ENCODE data around the gene SDHAF1.

SDHAF1 gene

GRCh38 chr19:36013280-36014011, 18.5 kb downstream of the SDHAF1 start:
- TF ChIP-seq ZNF70 (CRISPR knock-in tag; IDR thresholded peaks at IDR 0.05) (no peak), RARB (CRISPR knock-in tag; IDR thresholded peaks at IDR 0.05) (no peak), ZFP30 (CRISPR knock-in tag; IDR thresholded peaks at IDR 0.05) (no peak), TOX (CRISPR knock-in tag; IDR thresholded peaks at IDR 0.05; ENCODE audit: borderline replicate concordance) (no peak), CSRNP3 (CRISPR knock-in tag; IDR thresholded peaks at IDR 0.05) (no peak), ISL1 (CRISPR knock-in tag; IDR thresholded peaks at IDR 0.05) (no peak), GLIS3 (CRISPR knock-in tag; IDR thresholded peaks at IDR 0.05) (no peak), ESRRG (CRISPR knock-in tag; IDR thresholded peaks at IDR 0.05) (no peak), TCF4 (CRISPR knock-in tag; IDR thresholded peaks at IDR 0.05; ENCODE audit: borderline replicate concordance) (no peak), SNAI2 (CRISPR knock-in tag; IDR thresholded peaks at IDR 0.05) (no peak), BACH2 (CRISPR knock-in tag; IDR thresholded peaks at IDR 0.05; ENCODE audit: borderline replicate concordance) (no peak), OSR1 (CRISPR knock-in tag; IDR thresholded peaks at IDR 0.05) (no peak), TSHZ2 (CRISPR knock-in tag; IDR thresholded peaks at IDR 0.05) (no peak)

GRCh38 chr19:36014012-36014924, 19.3 kb downstream of the SDHAF1 start, which contains the start of gene ALKBH6:
Gene ALKBH6, minus strand, starts transcription at chr19:36014213. Its CDS starts 816 bp downstream, at chr19:36013397.
- no peak for TF ChIP-seq GLIS3 (CRISPR knock-in tag; IDR thresholded peaks at IDR 0.05)
- no peak for TF ChIP-seq ZNF8 (CRISPR knock-in tag; IDR thresholded peaks at IDR 0.05)
- peak; percentile 98 for ATAC-seq

More at GRCh38 chr19:36013280-36014011, 18.5 kb downstream of the SDHAF1 start:
- ATAC-seq = no peak

- ATAC-seq = no peak
- TF ChIP-seq POU6F1 (CRISPR knock-in tag; IDR thresholded peaks at IDR 0.05; ENCODE audit: borderline replicate concordance, low read depth) = no peak
- no peak for TF ChIP-seq CREB5 (CRISPR knock-in tag; IDR thresholded peaks at IDR 0.05; ENCODE audit: low read depth)
- TF ChIP-seq ZNF70 (CRISPR knock-in tag; IDR thresholded peaks at IDR 0.05) = no peak
- no peak for TF ChIP-seq RARB (CRISPR knock-in tag; IDR thresholded peaks at IDR 0.05)
- TF ChIP-seq SNAI2 (CRISPR knock-in tag; IDR thresholded peaks at IDR 0.05) = no peak
- TF ChIP-seq TOX (CRISPR knock-in tag; IDR thresholded peaks at IDR 0.05; ENCODE audit: borderline replicate concordance) = no peak
- no peak for TF ChIP-seq PPARA (CRISPR knock-in tag; IDR thresholded peaks at IDR 0.05; ENCODE audit: borderline replicate concordance)
- TF ChIP-seq ISL1 (CRISPR knock-in tag; IDR thresholded peaks at IDR 0.05) = no peak
- TF ChIP-seq ZC3H10 (CRISPR knock-in tag; IDR thresholded peaks at IDR 0.05) = no peak
- TF ChIP-seq TSHZ2 (CRISPR knock-in tag; IDR thresholded peaks at IDR 0.05) = no peak
These were observed 24.2 kb downstream of the SDHAF1 start for GRCh38 chr19:36019061-36019670.

Data from SK-N-SH treated with all-trans-retinoic acid at 6 μM for 48 hours (cell line).